ENCODE data around the gene AQR.

Gene AQR

DNA sequence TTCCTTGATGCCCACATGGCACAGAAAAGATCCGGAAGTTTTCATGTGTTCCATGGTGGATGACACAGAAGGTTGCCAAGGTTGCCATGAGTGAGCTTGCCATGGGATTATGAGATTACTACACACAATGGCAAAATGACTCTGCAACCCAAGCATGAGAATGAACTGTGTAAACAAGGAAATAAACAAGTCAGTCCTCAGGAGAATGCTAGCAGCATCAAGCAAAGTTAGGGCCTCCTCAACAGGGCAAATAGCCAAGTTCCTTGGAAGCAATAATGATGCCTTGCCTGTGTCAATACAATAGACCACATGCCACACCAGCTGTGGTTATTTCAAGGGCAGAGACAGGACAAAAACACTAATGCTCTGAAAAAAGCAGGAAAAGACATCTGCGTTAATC, 41.8 kb downstream of the AQR start:
- Histone ChIP-seq H3K79me2 (ENCODE audit: control insufficient read depth, insufficient read depth, low read length, poor library complexity) (no peaks in the 10 kb centered on the region), H3K4me1 (ENCODE audit: control insufficient read depth in 1 of 2, insufficient read depth in 2 of 2, low read length in 2 of 2) (no peaks in the 10 kb centered on the region), H3K14ac (ENCODE audit: low read length) (no peak overlapping the region), H4K91ac (ENCODE audit: low read depth, low read length) (no peak overlapping the region), H2BK120ac (ENCODE audit: insufficient read depth, low read length, poor library complexity) (no peak overlapping the region), H3K27ac (ENCODE audit: low read depth, low read length) (no peak overlapping the region), H3K9me3 (ENCODE audit: insufficient read depth, low read depth, low read length) (no peaks in the 10 kb centered on the region), H2BK5ac (ENCODE audit: low read depth, low read length, poor library complexity) (no peak overlapping the region), H3K27me3 (ENCODE audit: insufficient read depth, low read length) (no peaks in the 10 kb centered on the region), H4K8ac (ENCODE audit: low read depth, low read length) (no peak overlapping the region), H3K4me2 (ENCODE audit: low read length) (no peak overlapping the region), H2BK12ac (ENCODE audit: low read length) (no peak overlapping the region), H3K79me1 (ENCODE audit: low read length) (no peaks in the 10 kb centered on the region), H3K4me3 (ENCODE audit: low read depth, low read length) (no peak overlapping the region), H3K4ac (ENCODE audit: low read depth, low read length) (no peak overlapping the region), H3K9ac (ENCODE audit: low read length) (no peak overlapping the region), H2AK5ac (ENCODE audit: low read length) (no peak overlapping the region), H3K36me3 (ENCODE audit: control insufficient read depth in 1 of 2, insufficient read depth in 2 of 2, low read length in 2 of 2) (peaks cover 10 to 19% of the 10 kb centered on the region in 2 experiments), H3K18ac (ENCODE audit: low read length) (no peak overlapping the region), H2AFZ (ENCODE audit: insufficient read depth, low read length, poor library complexity) (no peak overlapping the region), H4K12ac (ENCODE audit: low read depth, low read length) (no peak overlapping the region), H3K23ac (ENCODE audit: low read length) (no peak overlapping the region)
- no peak for DNase-seq
- no CpG with 5 or more reads among the region's 2 CpGs for WGBS (ENCODE audit: extremely low coverage, insufficient coverage, insufficient read length)

DNA sequence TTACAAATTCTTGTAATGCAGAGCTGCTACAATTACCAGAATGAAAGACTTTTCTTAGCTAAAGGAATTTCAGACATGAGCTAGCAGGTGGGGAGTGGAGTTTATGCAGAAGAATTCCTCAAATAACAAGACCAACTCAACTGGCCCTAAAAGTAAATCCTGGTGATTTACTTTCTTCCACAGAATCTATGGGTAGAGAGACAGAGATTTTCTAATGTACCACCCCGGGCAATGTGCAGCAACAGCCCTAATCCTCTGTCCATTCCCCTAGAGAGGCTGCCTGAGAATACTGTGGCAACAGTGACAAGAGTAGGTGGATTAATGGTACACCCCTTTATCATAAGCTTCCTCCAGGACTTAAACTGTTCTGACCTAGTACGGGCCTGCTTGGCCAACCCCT, 55.2 kb downstream of the AQR start:
- H3K23ac ChIP-seq (ENCODE audit: low read length) = no peak overlapping the region
- H3K4me2 ChIP-seq (ENCODE audit: low read length) = no peak overlapping the region
- no peak overlapping the region for H2AFZ ChIP-seq (ENCODE audit: insufficient read depth, low read length, poor library complexity)
- no peak overlapping the region for H2AK5ac ChIP-seq (ENCODE audit: low read length)
- H3K27me3 ChIP-seq (ENCODE audit: insufficient read depth, low read length) = no peaks in the 10 kb centered on the region
- no peak overlapping the region for H3K18ac ChIP-seq (ENCODE audit: low read length)
- no CpG with 5 or more reads among the region's 2 CpGs for WGBS (ENCODE audit: extremely low coverage, insufficient coverage, insufficient read length)
- H3K36me3 ChIP-seq (ENCODE audit: control insufficient read depth in 1 of 2, insufficient read depth in 2 of 2, low read length in 2 of 2) = peaks cover 9% of the 10 kb centered on the region in 2 experiments
- peak overlapping the region; percentile 7 for H4K91ac ChIP-seq (ENCODE audit: low read depth, low read length)
- H3K4me1 ChIP-seq (ENCODE audit: control insufficient read depth in 1 of 2, insufficient read depth in 2 of 2, low read length in 2 of 2) = peaks cover 3% of the 10 kb centered on the region in 2 experiments
- no peak overlapping the region for H4K12ac ChIP-seq (ENCODE audit: low read depth, low read length)
- no peaks in the 10 kb centered on the region for H3K79me1 ChIP-seq (ENCODE audit: low read length)
- H3K4me3 ChIP-seq (ENCODE audit: low read depth, low read length) = no peak overlapping the region
- no peak overlapping the region for H3K14ac ChIP-seq (ENCODE audit: low read length)
- H2BK5ac ChIP-seq (ENCODE audit: low read depth, low read length, poor library complexity) = no peak overlapping the region
- peak overlapping the region; percentile 6 for H3K27ac ChIP-seq (ENCODE audit: low read depth, low read length)
- no peak overlapping the region for H2BK120ac ChIP-seq (ENCODE audit: insufficient read depth, low read length, poor library complexity)
- no peak overlapping the region for H3K4ac ChIP-seq (ENCODE audit: low read depth, low read length)
- H4K8ac ChIP-seq (ENCODE audit: low read depth, low read length) = no peak overlapping the region
- peak in 1 of 2 donors; percentile 8 for DNase-seq
- no peak overlapping the region for H3K9ac ChIP-seq (ENCODE audit: low read length)
- H3K79me2 ChIP-seq (ENCODE audit: control insufficient read depth, insufficient read depth, low read length, poor library complexity) = no peaks in the 10 kb centered on the region
- no peaks in the 10 kb centered on the region for H3K9me3 ChIP-seq (ENCODE audit: insufficient read depth, low read depth, low read length)
- H2BK12ac ChIP-seq (ENCODE audit: low read length) = no peak overlapping the region

DNA sequence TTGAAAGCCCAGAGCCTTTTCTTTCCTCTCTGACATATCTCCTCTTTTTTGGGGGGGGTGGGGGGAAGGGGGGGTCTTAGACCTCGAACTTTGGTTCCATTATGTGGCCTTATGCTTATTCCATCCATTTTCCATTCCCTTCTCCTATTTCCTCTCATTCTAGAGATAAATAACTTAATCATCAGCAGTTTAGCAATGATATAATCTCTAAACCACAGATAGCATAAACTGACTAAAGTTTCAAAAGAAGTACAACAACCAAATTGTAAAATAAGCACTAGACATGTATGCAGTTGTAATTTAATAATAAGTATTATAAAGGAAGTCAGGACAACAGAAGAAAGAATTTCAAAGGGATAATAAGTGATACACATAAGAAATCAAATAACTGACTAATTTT, 64.5 kb downstream of the AQR start:
- H3K27me3 ChIP-seq (ENCODE audit: insufficient read depth, low read length) = no peaks in the 10 kb centered on the region
- WGBS (ENCODE audit: extremely low coverage, insufficient coverage, insufficient read length) = no CpG with 5 or more reads among the region's 1 CpG
- no peaks in the 10 kb centered on the region for H3K79me2 ChIP-seq (ENCODE audit: control insufficient read depth, insufficient read depth, low read length, poor library complexity)
- H4K91ac ChIP-seq (ENCODE audit: low read depth, low read length) = no peak overlapping the region
- no peaks in the 10 kb centered on the region for H3K4me1 ChIP-seq (ENCODE audit: control insufficient read depth in 1 of 2, insufficient read depth in 2 of 2, low read length in 2 of 2)
- H3K18ac ChIP-seq (ENCODE audit: low read length) = no peak overlapping the region
- H3K9me3 ChIP-seq (ENCODE audit: insufficient read depth, low read depth, low read length) = no peaks in the 10 kb centered on the region
- H3K4me2 ChIP-seq (ENCODE audit: low read length) = no peak overlapping the region
- H4K12ac ChIP-seq (ENCODE audit: low read depth, low read length) = no peak overlapping the region
- no peak overlapping the region for H3K23ac ChIP-seq (ENCODE audit: low read length)
- no peak overlapping the region for H3K14ac ChIP-seq (ENCODE audit: low read length)
- no peak overlapping the region for H2AFZ ChIP-seq (ENCODE audit: insufficient read depth, low read length, poor library complexity)
- H2BK120ac ChIP-seq (ENCODE audit: insufficient read depth, low read length, poor library complexity) = no peak overlapping the region
- no peak overlapping the region for H3K9ac ChIP-seq (ENCODE audit: low read length)
- H3K4ac ChIP-seq (ENCODE audit: low read depth, low read length) = no peak overlapping the region
- H3K36me3 ChIP-seq (ENCODE audit: control insufficient read depth in 1 of 2, insufficient read depth in 2 of 2, low read length in 2 of 2) = peaks cover 0 to 8% of the 10 kb centered on the region in 2 experiments
- H2BK12ac ChIP-seq (ENCODE audit: low read length) = no peak overlapping the region
- H3K79me1 ChIP-seq (ENCODE audit: low read length) = no peaks in the 10 kb centered on the region
- DNase-seq = no peak
- no peak overlapping the region for H4K8ac ChIP-seq (ENCODE audit: low read depth, low read length)
- no peak overlapping the region for H2AK5ac ChIP-seq (ENCODE audit: low read length)
- no peak overlapping the region for H3K4me3 ChIP-seq (ENCODE audit: low read depth, low read length)
- no peak overlapping the region for H3K27ac ChIP-seq (ENCODE audit: low read depth, low read length)
- H2BK5ac ChIP-seq (ENCODE audit: low read depth, low read length, poor library complexity) = no peak overlapping the region

DNA sequence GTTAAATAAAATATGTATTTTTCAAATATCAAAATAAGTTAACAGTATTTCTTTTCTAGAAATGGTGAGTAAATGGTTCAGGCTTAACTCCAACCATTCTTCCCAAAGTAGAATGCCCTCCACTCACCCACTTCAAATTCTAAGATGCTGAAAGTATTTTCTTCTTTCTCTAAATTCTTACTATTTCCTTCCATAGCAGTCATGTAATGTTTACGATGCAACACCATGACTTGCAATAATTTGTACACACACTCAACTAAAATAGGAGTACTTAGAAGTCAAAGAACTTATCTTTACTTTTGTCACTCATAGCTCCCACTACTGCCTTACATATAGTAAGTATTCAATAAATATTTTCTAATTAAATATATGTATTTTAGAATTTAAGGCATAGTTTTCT, 65.0 kb downstream of the AQR start:
- no peak overlapping the region for H4K8ac ChIP-seq (ENCODE audit: low read depth, low read length)
- H2BK5ac ChIP-seq (ENCODE audit: low read depth, low read length, poor library complexity) = no peak overlapping the region
- no peaks in the 10 kb centered on the region for H3K79me2 ChIP-seq (ENCODE audit: control insufficient read depth, insufficient read depth, low read length, poor library complexity)
- WGBS (ENCODE audit: extremely low coverage, insufficient coverage, insufficient read length) = no CpG with 5 or more reads among the region's 1 CpG
- no peak overlapping the region for H3K18ac ChIP-seq (ENCODE audit: low read length)
- no peaks in the 10 kb centered on the region for H3K4me1 ChIP-seq (ENCODE audit: control insufficient read depth in 1 of 2, insufficient read depth in 2 of 2, low read length in 2 of 2)
- H4K12ac ChIP-seq (ENCODE audit: low read depth, low read length) = no peak overlapping the region
- no peak overlapping the region for H4K91ac ChIP-seq (ENCODE audit: low read depth, low read length)
- H2BK120ac ChIP-seq (ENCODE audit: insufficient read depth, low read length, poor library complexity) = no peak overlapping the region
- H3K27ac ChIP-seq (ENCODE audit: low read depth, low read length) = no peak overlapping the region
- no peak overlapping the region for H3K4ac ChIP-seq (ENCODE audit: low read depth, low read length)
- no peak overlapping the region for H3K4me2 ChIP-seq (ENCODE audit: low read length)
- no peak overlapping the region for H2AK5ac ChIP-seq (ENCODE audit: low read length)
- H3K9ac ChIP-seq (ENCODE audit: low read length) = no peak overlapping the region
- H3K9me3 ChIP-seq (ENCODE audit: insufficient read depth, low read depth, low read length) = no peaks in the 10 kb centered on the region
- no peak for DNase-seq
- H2BK12ac ChIP-seq (ENCODE audit: low read length) = no peak overlapping the region
- no peak overlapping the region for H3K4me3 ChIP-seq (ENCODE audit: low read depth, low read length)
- H3K79me1 ChIP-seq (ENCODE audit: low read length) = no peaks in the 10 kb centered on the region
- no peak overlapping the region for H3K14ac ChIP-seq (ENCODE audit: low read length)
- H3K36me3 ChIP-seq (ENCODE audit: control insufficient read depth in 1 of 2, insufficient read depth in 2 of 2, low read length in 2 of 2) = peaks cover 3 to 10% of the 10 kb centered on the region in 2 experiments
- no peak overlapping the region for H2AFZ ChIP-seq (ENCODE audit: insufficient read depth, low read length, poor library complexity)
- no peaks in the 10 kb centered on the region for H3K27me3 ChIP-seq (ENCODE audit: insufficient read depth, low read length)
- no peak overlapping the region for H3K23ac ChIP-seq (ENCODE audit: low read length)

All from trophoblast cell (in vitro differentiated cells and primary cell).